GM12864 (cell line): ENCODE results near the gene GLRA3.

Experiments used
- DNase-seq: peaks from one replicate; pipeline ENCODE4 v3.0.0-alpha.2; 2011; ENCODE audit warnings: low read depth
- H3K4me3 ChIP-seq: 2 replicates; pipeline ENCODE4 v1.5.1; 2011; ENCODE audit warnings: mild to moderate bottlenecking, low read depth, low read length, control low read depth
- TF ChIP-seq, protein P1 (sequence below): IDR thresholded peaks from 2 replicates; pipeline ENCODE4 v1.5.1; 2011; ENCODE audit warnings: low read depth, mild to moderate bottlenecking, moderate library complexity, low read length, control low read depth, inconsistent platforms; ENCODE audit errors: missing control alignments

Gene GLRA3

DNA sequence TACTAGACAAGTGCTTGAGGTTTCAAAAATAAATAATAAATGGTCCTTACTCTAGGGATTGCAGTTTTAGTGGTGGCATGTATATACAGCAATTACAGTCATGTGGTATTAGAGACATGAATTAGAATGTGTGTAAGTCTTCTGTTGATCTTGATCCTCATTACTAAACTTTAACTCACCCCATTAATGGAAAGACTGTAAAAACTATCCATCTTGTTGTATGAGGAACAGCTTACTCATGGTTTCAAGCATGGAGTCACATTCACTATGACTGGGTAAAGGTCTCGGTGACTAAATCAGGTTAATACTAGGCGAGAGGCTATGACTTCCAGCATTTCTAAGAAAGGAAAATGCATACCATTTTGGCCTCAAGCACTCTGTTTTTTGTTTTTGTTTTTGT lies 199.8 kb downstream of the GLRA3 start:
- TF ChIP-seq, protein P1, sequence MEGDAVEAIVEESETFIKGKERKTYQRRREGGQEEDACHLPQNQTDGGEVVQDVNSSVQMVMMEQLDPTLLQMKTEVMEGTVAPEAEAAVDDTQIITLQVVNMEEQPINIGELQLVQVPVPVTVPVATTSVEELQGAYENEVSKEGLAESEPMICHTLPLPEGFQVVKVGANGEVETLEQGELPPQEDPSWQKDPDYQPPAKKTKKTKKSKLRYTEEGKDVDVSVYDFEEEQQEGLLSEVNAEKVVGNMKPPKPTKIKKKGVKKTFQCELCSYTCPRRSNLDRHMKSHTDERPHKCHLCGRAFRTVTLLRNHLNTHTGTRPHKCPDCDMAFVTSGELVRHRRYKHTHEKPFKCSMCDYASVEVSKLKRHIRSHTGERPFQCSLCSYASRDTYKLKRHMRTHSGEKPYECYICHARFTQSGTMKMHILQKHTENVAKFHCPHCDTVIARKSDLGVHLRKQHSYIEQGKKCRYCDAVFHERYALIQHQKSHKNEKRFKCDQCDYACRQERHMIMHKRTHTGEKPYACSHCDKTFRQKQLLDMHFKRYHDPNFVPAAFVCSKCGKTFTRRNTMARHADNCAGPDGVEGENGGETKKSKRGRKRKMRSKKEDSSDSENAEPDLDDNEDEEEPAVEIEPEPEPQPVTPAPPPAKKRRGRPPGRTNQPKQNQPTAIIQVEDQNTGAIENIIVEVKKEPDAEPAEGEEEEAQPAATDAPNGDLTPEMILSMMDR: no peak
- H3K4me3 ChIP-seq: no peak overlapping the region
- no peak for DNase-seq

DNA sequence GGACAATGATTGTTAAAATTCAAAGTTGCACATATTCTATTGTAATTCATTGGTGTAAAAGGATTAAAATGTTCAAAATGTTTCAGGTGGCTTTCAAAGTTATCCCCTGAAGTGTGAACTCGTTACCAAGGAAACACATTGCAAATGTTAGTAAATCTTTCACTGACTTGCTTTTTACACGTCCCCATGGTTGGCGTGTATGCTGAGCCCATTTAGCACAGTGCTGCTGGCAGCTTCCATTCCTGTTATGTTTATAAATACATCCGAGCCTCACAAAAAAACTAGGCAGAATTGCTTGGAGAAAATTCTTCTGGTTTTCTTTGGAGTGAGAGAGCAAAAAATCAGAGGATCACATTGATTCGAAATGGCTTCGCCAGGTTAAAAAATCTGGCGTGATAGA lies 200.9 kb downstream of the GLRA3 start:
- no peak for DNase-seq
- TF ChIP-seq, protein P1: no peak

DNA sequence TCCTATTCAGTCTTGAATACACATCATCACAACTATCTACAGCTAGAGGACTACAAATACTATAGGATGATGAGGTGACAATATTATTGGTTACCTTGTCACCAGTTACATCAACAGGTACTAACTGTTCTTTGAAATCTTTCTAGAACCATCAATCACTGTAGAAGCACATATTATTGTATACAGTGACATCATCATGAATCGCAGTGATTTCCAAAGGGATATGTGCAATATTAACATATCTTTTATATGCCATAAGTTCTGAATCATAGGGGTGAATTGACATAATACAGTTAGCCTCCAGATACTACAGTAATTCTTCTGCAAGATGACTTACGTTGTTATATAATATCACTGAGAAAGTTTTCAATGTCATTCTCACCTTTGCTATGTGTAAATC lies 201.6 kb downstream of the GLRA3 start:
- H3K4me3 ChIP-seq: no peak overlapping the region
- DNase-seq: no peak
- TF ChIP-seq, protein P1: no peak

More for the DNA sequence above, 200.9 kb downstream of the GLRA3 start:
- no peak overlapping the region for H3K4me3 ChIP-seq

DNA sequence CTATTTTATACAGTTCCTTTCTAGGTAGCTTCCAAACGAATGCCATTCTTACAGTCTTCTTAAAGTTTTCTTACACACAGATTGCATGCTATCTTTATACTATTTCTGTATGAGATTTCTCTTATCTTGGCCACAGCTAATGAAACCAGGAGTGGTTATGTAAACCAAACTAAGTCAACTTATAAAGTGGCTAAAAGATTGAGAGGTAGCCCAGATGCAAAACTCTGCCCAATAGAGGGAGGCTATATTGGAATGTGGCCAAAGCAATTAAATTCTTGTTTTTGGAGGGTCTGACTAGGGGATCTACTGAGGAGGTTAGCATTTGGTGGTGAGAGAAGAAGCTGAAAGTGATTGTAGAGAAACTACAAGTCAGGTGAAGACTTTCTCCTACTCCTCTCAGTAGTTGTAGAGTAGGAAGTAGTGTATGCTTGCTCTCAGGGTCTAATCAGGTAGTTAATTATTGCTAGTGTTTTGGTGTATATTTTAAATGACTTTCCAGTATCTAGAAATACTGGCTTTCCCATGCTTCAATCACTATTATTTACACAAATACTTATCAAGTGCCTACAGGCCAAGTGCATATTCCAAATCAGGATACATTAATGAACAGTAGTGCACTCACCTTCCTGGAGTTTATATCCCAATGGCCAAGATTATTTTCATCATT lies 202.6 kb downstream of the GLRA3 start:
- H3K4me3 ChIP-seq: no peak overlapping the region
- no peak for DNase-seq
- TF ChIP-seq, protein P1: no peak

DNA sequence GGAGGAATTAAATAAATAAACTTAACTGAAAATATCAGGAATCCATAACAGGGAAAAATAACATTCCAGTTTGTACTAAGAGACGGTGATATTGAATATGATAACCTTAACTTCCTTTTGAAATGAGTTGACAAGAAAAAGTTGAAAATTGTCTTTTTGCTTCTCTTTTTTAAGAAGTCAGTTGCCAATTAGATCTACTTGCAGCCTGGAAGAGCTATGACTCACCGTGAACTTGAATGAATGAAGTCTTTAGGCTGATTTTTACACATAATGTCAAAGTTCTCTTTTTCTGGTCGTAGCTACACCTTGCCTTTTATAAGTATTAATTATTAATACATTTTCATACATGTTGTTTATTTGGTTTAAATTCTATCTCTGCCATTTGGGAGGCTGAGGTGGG lies 212.4 kb downstream of the GLRA3 start:
- no peak for DNase-seq
- TF ChIP-seq, protein P1: no peak
- H3K4me3 ChIP-seq: no peak overlapping the region

DNA sequence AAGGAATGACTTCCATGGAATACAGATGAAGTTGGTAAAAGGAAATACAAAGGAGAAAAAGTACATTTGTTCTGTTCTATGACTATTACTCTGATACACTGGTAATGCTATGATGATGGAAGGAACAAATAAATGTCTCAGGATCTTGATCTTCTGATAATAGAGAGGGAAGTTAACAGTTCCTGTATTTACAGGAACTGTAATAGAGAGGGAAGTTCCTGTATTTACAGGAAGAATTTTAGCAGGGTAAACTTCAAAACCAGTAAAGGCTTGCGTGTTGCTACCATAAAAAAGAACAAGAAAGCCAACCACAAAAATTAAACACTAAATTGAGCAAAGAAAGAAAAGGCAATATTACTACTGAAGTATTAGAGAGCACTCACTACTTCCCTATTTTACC lies 215.1 kb downstream of the GLRA3 start:
- H3K4me3 ChIP-seq: no peak overlapping the region
- TF ChIP-seq, protein P1: no peak
- no peak for DNase-seq

DNA sequence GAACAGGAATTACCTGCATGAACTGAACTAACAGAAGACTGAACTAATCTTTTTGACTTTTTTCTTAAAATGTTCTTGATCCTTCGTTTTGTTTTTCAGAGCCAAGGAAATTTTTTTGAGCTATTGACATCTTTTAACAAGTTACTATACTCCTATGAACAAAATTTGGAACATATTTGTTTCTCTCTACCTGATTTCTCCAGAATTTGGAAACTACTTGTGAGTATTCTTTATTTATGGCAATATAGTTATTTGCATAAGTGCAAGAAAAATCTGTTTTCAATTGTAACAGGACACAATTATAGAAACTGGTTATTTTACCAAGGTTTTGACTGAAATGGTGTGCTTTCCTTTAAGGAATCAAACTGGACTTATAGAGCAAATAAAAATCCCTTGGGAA lies 217.3 kb downstream of the GLRA3 start:
- H3K4me3 ChIP-seq: no peak overlapping the region
- no peak for DNase-seq
- TF ChIP-seq, protein P1: no peak
